GM12892 (cell line): Measurements from ENCODE around the gene PPP1R3G.

Experiments
- POLR2AphosphoS5 ChIP-seq: IDR thresholded peaks from 2 replicates; pipeline ENCODE4 v1.6.1; 2011; ENCODE audit warnings: low read depth, low read length, control low read depth
- TAF1 ChIP-seq: IDR thresholded peaks from 2 replicates; pipeline ENCODE4 v1.6.1; 2011; ENCODE audit warnings: low read depth, mild to moderate bottlenecking, control low read depth, low read length, borderline replicate concordance

- TF ChIP-seq POLR2AphosphoS5 = no peak
- no peak for TF ChIP-seq TAF1
These were observed 21.5 kb upstream of the PPP1R3G start for GRCh38 chr6:5063617-5064016.
